ENCODE measurements around the gene RNF145. TPM values are rescaled to one million over a fixed set of nuclear protein-coding genes. Genes with fewer than 3 reads are reported as not detected.

RNF145 gene
- total RNA-seq, 1 donor from 2014 or later, result 68.2 TPM

GRCh38 chr5:159199780-159200179, 9.6 kb downstream of the RNF145 start:
- DNase-seq (ENCODE audit: low spot score), result no peak
- intact Hi-C loops (cut with DNase I), result no loop called here
- no peak for ATAC-seq

DNA sequence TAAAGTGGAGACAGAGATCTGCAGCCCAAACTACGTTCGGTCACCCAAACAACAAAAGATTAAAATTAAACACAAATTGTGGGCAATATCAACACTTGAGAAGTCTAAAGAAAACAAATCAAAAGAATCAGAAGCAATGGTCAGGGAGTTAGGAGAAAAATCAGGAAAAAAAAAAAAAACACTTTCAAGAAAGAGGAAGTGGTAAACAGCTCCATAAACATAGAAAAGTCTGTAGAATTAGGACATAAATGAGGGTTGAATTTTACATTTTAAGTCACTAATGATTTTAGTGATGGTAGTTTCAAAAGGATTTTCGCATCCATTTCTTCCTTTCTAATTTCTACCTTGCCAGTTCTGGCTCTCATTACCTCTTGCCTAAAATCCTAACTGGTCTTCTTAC, 10.1 kb downstream of the RNF145 start:
- ATAC-seq (no peak), DNase-seq (ENCODE audit: low spot score) (no peak)
- intact Hi-C loops (cut with DNase I), result no loop called here

GRCh38 chr5:159198063-159199036, 11.0 kb downstream of the RNF145 start:
- ATAC-seq, result no peak
- DNase-seq (ENCODE audit: low spot score), result no peak
- intact Hi-C loops (cut with DNase I), result no loop called here

DNA sequence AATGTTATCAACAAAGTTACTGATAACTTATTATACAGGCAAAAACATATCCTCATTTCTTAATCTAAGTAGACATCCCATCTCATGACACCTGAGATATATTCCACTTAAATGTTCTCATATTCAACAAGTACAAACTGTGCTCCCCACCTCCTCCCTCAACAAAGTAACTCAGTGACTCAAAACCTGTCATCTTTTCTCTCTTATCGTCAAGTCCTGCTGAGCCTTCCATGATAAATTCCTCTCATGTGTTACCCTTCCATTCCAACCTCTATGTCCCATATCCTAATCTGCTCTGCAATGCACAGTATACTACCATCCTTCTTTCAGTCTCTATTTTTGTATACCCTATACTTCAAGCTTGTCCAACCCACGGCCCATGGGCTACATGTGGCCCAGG, 13.6 kb downstream of the RNF145 start:
- ATAC-seq, result no peak
- DNase-seq (ENCODE audit: low spot score), result no peak
- intact Hi-C loops (cut with DNase I), result no loop called here

DNA sequence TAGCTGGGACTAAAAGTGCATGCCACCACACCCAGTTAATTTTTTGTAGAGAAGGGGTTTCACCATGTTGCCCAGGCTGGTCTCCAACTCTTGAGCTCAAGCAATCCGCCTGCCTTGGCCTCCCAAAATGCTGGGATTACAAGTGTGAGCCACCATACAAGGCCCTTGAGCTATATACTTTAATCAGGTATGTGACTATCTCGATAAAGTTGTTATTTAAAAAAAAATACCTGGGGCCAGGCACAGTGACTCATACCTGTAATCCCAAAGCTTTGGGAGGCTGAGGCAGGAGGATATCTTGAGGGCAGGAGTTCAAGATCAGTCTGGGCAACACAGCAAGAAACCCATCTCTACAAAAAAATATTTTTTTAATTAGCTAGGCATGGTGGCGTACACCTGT, 19.2 kb downstream of the RNF145 start:
- no peak for DNase-seq (ENCODE audit: low spot score)
- intact Hi-C loops (cut with DNase I), result no loop called here
- no peak for ATAC-seq

GRCh38 chr5:159189310-159189709, 20.0 kb downstream of the RNF145 start:
- DNase-seq (ENCODE audit: low spot score), result no peak
- intact Hi-C loops (cut with DNase I), result no loop called here
- no peak for ATAC-seq

DNA sequence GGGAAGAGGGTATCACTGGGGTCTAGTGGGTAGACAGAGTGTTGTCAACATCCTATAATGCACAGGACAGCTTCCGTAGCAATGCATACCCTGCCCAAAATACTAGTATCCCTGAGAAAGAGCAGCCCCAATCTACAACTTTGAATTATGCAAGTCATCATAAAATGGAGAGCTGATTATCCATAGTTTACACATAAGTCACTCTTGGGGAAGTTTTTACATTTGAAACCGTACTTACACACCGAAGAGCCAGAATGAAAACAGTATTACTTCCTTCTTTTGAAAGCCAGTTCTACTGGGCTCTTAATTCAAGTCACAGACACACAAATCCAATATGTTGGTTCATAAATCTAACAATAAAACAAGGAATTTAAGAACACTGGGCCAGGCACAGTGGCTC, 21.6 kb downstream of the RNF145 start:
- ATAC-seq (no peak), DNase-seq (ENCODE audit: low spot score) (no peak)
- intact Hi-C loops (cut with DNase I), result no loop called here

DNA sequence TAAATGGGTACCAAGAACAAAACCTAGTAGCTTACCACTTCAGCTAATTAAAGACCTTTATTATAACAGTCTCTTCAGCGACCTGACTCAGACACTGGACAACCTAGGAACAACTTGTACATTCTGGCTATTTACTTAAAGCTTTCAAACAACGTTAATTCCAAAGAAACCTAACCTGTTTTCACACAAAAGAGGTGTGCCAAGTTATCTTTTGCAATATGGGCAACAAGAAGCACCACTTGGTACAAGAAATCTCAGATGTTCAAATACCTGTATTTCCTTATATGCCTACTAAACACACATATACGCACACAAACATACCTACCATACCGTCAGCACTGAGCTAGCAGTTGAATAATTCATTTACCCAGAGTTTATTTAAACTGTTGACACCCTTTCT, 23.0 kb downstream of the RNF145 start:
- ATAC-seq, result no peak
- DNase-seq (ENCODE audit: low spot score), result no peak
- intact Hi-C loops (cut with DNase I), result no loop called here

- no peak for DNase-seq (ENCODE audit: low spot score)
- intact Hi-C loops (cut with DNase I), result no loop called here
These were observed 23.6 kb downstream of the RNF145 start for GRCh38 chr5:159185773-159186172.

DNA sequence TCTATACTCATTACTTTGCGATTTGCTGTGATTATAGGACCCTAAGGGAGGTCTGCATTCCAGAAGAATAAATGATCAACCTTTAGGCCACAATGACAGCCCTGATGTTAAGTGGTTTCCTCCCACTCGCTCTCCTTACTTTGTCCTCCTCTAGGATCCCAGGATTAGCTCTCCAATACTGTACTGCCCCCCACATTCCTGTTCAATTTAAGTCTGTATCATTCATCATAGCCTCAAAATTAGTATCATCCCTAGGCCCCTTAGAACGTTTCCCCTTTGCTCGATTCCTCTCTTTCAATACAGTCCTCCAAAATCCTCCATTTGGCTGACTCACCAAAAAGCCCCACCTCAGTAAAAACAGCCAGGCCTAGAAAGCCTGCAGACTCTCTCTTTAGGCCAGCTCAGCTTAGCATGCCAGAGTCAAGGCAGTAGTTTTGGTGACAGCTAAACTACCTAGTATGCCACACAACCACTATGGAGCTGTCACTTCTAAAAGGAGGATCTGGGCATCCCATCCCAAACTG, 24.4 kb downstream of the RNF145 start:
- ATAC-seq, result no peak
- intact Hi-C loops (cut with DNase I), result no loop called here
- DNase-seq (ENCODE audit: low spot score), result no peak

More at GRCh38 chr5:159185773-159186172, 23.6 kb downstream of the RNF145 start:
- no peak for ATAC-seq

DNA sequence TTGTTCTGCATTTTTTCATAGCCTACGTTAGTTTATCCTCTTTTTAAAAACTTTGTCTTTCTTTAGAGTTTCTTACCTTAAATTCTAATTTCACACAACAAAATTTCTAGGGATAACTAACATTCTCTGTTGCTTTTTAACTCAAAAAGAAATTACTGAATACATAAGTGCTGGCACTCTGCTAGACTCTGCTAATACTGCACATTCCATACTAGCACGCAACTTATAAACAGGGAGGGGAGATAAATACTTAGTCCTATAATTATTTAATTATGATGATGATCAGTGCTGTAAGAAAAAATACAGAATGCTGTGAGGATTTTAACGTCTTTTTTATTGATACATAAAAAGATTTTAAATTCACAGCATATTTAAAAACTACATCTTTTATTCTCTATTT, 25.1 kb downstream of the RNF145 start:
- intact Hi-C loops (cut with DNase I), result no loop called here

DNA sequence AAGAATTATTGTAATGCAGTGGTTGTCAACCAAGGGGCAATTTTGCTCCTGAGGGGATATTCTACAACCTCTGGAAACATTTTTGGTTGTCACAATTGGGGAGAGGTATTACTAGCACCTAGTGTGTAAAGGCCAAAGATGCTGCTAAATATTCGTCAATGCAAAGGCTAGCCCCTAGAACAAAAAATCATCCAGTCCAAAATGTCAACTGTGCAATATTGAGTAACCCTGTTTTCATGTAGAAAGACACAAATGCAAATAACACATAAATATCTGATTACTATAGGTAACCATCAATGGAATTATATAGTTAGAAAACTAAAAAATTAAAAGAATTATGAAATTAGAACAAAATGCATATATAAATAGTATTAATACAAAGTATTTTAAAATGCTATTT, 26.1 kb downstream of the RNF145 start:
- ATAC-seq, result no peak
- intact Hi-C loops (cut with DNase I), result no loop called here
- no peak for DNase-seq (ENCODE audit: low spot score)

More for the DNA sequence above, 25.1 kb downstream of the RNF145 start:
- DNase-seq (ENCODE audit: low spot score) (no peak), ATAC-seq (no peak)

DNA sequence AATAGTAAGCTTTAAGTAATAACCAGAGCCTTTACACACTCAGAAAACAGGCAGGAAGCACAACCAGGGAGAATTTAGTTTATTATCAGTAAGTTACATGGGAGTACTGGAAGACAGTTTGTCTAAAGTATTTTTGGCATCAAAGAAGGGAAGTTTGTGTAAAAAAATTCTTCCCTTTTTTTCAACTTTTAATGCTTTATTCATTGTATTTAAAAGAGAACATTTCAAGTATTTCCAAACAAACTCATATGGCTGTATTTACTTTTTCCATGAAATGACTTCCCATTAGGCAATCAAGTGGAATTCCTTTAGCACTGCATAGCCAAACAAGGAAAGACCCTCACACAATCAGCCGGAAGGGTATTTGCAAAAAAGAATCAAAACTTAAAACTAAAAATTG, 26.7 kb downstream of the RNF145 start:
- intact Hi-C loops (cut with DNase I), result no loop called here
- ATAC-seq, result no peak
- no peak for DNase-seq (ENCODE audit: low spot score)

DNA sequence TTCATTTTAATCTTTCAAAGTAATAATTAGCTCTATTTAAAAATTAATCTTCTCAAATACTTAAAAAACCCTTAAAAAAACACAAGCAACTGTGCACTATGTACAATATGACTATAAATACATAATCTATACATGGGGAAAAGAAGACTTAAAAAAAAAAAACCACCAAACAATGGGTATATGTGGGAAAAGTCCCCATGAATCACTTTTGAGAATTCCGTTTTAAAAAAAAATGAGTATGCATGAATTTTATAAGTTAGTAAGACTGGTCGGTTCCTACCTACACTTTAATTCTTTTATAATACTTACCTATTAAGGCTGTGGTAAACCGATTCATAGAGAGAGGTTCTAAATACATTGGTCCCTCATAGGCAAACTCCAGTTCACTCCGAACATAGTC, 27.7 kb downstream of the RNF145 start:
- DNase-seq (ENCODE audit: low spot score), result no peak

DNA sequence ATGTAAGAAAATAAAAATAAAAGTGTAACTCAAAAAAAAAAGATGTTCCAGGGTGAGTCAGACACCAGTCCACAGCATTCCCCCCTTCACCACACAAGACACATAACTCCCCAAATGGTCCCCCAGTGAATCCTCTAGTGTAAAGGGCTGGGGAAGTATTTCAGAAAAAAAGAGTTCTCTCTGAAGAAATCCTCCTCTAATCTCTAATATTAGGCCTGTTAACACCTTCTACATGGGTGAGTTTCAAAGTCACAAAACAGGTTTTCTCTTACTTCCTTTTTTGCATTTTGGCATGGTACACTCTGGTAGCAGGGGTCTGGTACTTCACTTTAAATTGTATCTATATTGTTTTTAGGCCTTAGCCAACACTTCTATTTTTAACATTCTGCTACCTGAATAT, 28.2 kb downstream of the RNF145 start:
- DNase-seq (ENCODE audit: low spot score) (no peak), ATAC-seq (no peak)
- intact Hi-C loops (cut with DNase I), result no loop called here

More for the DNA sequence above, 27.7 kb downstream of the RNF145 start:
- ATAC-seq, result no peak
- intact Hi-C loops (cut with DNase I), result no loop called here

GRCh38 chr5:159179529-159180305, 29.6 kb downstream of the RNF145 start:
- DNase-seq (ENCODE audit: low spot score) (no peak), ATAC-seq (no peak)
- intact Hi-C loops (cut with DNase I), result no loop called here

DNA sequence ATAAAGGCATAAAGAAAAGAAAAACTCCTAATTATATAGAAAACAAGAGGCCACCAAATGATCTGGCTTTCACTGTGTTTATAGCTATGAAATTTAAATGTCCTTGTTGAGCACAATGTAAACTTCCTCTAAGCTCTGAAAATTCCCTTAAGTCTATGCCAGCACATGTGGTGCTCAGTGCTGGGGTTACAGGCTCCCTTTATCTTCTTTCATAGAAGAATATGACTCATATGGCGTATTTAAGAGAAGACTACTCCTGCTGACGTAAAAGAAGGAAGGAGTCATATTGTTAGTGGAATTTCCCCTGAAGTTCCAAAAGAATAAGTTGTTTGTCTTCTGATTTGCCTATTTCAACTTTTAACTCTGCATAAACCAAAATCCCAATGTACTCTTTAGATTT, 30.4 kb downstream of the RNF145 start:
- intact Hi-C loops (cut with DNase I), result no loop called here
- DNase-seq (ENCODE audit: low spot score), result no peak
- peak; percentile 52 for ATAC-seq

DNA sequence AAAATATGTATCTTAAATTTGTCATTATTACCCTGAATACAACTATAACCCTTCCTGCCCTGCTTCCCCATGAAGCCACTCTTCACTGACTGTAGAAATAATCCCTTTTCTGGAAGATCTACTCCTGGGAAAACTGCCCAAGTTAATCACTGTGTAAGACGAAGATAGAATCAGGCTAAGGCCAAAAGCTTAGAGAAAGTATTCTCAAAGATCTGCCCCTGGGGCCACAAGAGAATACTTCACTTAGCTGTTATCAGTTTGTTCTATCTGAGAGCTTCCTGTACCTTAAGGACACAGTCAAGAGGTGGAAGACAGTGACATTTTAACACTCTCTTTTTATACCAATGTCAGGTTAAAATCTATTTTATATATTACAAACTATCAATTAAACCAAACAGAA, 33.8 kb downstream of the RNF145 start:
- intact Hi-C loops (cut with DNase I), result no loop called here
- DNase-seq (ENCODE audit: low spot score), result no peak
- no peak for ATAC-seq

- no peak for ATAC-seq
- intact Hi-C loops (cut with DNase I), result no loop called here
- DNase-seq (ENCODE audit: low spot score), result no peak
These were observed 34.7 kb downstream of the RNF145 start for GRCh38 chr5:159174511-159175168.

All from sciatic nerve (tissue), 2 donors.